ENCODE results near the gene RPS6KB1.
"Not testable (repeated sequence)": the region's sequence is repeated elsewhere in the genome, so short reads cannot be mapped to it uniquely, and the experiment has no call there.

Gene RPS6KB1

DNA sequence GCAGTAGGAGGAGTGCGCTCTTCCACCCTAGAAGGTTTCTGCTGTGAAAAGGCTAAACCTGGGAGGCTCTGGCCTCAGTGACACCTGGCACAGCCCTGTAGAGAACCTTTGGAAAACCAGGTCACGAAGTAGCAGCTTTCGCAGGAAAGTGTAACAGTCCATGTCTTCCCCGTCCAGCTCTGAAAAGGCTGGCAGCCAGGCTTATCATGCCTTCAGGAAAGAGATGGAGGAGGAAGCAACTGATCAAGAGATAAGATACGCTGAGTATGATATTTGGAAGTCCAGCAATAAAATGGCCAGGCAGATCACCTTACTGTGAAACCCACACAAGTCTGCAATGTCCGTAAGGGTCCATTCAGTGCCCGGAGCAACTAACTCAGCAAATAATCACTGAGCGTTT lies 22.4 kb upstream of the RPS6KB1 start:
- no peak for DNase-seq (ENCODE audit: low read depth in 2 of 2)

DNA sequence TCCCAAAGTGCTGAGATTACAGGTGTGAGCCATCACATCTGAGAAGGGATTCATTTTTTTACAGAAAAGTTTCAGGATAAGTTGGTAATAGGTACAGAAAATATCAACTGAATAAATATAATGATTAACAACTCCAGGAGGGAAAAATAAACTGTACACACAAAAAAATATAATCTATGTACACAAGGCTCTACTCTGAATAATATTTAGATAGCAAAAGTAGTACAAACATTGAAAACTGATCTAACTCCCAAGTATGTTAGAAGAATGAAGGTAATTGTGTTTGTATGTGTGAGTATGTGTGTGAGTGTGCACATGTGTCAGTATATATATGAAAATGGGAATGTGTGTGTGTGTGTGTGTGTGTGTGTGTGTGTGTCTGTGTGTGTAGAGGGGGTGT lies 20.6 kb upstream of the RPS6KB1 start:
- no peak for DNase-seq (ENCODE audit: low read depth in 2 of 2)

DNA sequence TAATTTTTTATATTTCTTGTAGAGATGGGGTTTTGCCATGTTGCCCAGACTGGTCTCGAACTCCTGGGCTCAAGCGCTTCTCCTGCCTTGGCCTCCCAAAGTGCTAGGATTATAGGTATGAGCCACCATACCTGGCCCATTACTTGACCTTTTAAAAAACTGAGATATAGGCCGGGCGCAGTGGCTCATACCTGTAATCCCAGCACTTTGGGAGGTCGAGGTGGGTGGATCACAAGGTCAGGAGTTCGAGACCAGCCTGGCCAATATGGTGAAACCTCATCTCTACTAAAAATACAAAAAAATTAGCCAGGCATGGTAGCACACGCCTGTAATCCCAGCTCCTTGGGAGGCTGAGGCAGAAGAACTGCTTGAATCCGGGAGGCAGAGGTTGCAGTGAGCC lies 19.5 kb upstream of the RPS6KB1 start:
- not testable (repeated sequence) for DNase-seq (ENCODE audit: low read depth in 2 of 2)

DNA sequence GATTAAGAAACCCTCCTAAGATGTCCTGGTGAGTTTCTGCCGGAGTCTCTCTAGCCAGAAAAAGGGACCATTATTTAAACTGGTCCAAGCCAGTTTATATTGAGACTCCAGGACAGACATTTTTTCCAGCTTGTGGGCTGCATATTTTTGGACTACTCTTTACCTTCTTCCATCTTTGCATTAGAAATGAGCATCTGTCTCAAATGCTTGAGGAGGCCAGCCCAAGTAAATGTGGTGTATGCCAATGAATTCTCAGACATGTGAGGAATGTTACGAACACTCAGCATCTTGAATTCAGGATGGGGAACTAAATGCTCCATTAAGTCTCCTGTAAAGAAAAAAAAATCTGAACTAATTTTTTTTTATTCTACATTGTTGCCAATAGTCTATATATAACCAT lies 18.5 kb upstream of the RPS6KB1 start:
- no peak for DNase-seq (ENCODE audit: low read depth in 2 of 2)

DNA sequence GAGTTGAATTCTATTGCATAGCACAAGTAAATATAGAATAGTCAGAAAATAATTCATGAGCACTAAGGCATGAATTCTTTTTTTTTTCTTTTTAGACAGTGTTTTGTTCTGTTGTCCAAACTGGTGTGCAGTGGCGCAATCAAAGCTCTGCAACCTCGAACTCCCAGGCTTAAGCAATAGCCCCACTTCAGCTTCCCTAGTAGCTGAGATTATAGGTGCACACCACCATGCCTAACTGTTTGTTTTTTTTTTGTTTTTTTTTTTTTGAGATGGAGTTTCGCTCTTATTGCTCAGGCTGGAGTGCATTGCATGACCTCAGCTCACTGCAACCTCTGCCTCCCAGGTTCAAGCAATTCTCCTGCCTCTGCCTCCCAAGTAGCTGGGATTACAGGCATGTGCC lies 16.8 kb upstream of the RPS6KB1 start:
- DNase-seq (ENCODE audit: low read depth in 2 of 2): no peak

DNA sequence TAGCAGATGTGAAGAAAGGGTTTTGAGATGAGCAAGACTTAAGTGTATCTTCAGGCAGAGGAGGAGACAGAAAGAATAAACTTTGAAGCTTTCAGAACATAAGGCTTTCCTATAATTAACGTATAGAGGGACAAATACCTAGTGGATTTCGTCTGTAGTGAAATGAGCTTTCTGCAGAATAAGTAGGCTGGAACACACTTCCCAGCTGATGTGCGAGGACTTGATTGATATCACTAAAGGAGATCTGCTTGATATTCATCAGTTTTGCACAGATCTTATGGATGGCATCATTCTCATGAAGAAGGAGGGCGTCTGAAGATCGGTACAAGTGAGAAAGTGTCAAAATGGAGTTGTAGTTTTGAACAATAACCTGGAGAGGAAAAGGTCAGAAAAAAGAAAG lies 15.0 kb upstream of the RPS6KB1 start:
- no peak for DNase-seq (ENCODE audit: low read depth in 2 of 2)

DNA sequence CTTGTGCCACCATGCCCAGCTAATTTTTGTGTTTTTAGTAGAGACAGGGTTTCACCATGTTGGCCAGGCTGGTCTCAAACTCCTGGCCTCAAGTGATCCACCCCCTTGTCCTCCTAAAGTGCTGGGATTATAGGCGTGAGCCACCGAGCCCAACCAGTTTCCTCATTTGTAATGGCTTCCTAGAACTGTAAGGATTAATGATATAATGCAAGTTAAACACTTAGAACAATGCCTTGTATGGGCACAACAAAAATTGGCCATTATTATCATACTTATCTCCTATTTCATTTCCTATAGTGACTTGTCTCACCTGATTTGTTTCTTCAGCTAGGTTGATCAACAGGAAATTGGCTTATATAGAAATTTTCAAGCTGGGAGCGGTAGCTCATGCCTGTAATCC lies 14.3 kb upstream of the RPS6KB1 start:
- DNase-seq (ENCODE audit: low read depth in 2 of 2): no peak

DNA sequence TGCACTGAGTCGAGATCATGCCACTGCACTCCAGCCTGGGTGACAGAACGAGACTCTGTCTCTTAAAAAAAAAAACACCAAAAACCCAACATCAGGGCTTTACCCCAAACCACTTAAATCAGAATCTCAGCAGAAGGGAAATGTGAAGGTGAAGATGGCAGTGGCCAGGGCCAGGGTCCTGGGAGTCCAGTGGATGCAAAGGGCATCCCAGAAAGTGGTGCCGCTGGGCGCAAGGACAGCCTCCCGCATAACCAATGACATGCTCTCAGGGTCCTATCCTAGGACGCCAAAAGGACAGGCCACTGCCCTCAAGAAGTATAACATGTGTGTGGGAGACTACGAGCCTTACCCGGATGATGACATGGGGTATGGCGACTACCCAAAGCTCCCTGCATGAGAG lies 8.1 kb upstream of the RPS6KB1 start:
- DNase-seq (ENCODE audit: low read depth in 2 of 2): no peak

DNA sequence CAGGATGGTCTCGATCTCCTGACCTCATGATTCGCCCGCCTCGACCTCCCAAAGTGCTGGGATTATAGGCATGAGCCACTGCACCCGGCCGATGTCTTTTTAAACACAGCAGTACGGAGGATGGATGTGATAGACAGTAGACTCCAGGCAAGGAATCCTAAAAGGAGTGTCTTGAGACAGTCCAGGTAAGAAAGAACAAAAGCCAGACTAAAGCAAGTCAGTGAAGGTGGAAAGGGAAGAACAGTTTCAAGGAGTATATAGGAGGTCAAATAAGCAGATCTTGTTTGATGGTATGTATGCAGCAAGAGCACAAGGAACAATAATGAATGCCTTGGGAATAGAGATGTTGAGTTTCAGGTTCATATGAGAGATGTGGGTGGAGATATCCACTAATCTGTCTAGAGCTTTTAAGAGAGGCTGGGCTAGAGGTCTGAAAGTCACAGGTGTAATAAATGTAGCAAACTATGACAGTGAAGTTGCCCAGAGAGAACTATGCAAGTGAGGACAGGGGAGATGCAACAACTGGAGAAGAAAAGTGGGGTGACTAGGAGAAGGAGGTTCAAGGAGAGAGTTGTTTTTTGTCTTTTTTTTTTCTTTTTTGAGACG lies 4.7 kb upstream of the RPS6KB1 start:
- no peak for DNase-seq (ENCODE audit: low read depth in 2 of 2)

DNA sequence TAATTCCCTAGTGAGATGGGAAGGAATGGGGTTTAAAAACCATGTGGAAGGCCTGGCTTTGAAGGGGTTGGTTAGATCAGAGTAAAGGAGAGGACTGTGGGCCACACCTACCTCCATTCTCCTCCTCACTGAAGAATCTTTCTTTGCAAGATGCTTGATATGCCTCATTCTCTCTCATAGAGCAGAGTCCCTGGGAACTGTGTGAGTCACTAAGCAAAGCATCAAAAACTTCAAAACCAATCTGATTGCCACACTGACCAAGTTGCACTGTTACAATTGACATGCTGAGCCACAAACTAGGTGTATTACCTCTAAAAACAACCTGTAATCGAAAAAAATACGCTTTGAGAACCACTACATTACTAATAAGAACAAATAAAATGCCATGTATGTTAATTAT lies 2.2 kb upstream of the RPS6KB1 start:
- DNase-seq (ENCODE audit: low read depth in 2 of 2): no peak

DNA sequence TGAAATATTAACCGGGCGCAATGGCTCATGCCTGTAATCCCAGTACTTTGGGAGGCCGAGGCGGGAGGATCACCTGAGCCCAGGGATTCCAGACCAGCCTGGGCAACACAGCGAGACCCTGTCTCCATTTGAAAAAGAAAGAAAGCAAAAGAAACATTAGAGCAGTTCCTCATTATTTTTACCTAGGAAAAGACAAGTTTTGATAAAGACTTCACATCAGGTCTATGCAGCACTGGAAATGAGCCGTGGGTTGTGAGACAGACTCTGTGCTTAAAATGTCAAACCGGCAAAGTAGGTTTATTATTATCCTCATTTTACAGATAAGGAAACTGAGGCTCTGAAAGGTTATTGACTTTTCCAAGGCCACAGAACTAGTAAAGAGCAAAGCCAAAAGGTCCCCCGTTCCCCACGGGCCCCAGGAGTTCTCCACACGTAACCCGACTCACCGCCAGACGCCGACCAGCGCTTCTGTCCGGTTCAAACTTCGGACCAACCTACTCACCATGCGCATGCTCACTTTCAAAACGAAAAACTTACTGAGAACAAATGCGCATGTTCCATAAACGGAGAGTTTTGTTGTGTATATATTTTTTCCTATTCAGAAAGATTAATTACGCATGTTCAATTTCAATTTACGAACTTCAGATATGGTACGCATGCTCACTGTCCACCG lies 534 bp upstream of the RPS6KB1 start:
- DNase-seq (ENCODE audit: low read depth in 2 of 2): no peak

DNA sequence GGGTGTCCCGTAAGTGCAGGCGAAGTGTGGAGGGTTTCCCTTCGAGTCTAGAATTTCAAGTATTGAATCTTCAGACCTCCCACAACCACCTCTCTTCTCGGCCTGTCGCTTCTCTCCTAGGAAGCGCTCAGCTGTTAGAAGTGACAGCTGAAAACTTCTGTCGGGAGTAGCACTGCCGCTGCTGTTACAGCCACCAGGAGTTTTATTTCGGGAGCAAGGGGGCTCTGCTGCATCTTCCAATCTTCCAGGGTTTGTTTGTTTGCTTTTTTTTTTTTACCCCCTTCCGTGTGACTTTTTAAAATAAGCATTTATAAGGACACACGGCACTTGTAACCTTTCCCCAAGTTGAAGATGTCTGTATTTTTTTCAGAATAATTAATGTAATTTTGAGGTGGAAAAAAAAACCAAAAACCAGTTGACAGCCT lies 767 bp downstream of the RPS6KB1 start:
- DNase-seq (ENCODE audit: low read depth in 2 of 2): no peak

DNA sequence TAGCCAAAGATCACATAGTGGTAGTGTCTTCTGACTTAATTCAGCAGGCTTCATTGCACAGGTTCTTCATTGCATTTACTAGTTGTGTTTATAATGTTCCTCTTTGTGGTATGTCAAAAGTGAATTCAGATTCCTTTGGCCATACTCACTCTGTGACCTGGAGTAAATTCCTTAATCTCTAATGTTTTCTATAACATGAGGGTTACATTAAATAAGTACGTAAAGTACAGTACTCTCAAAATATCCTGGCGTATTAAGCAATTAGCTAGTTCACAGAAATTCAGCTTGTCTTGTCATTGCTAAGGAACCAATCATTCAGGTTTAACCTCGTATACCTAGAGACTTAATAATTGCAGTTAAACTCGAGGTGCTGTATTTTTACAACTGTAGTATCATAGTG lies 4.2 kb downstream of the RPS6KB1 start:
- no peak for DNase-seq (ENCODE audit: low read depth in 2 of 2)

DNA sequence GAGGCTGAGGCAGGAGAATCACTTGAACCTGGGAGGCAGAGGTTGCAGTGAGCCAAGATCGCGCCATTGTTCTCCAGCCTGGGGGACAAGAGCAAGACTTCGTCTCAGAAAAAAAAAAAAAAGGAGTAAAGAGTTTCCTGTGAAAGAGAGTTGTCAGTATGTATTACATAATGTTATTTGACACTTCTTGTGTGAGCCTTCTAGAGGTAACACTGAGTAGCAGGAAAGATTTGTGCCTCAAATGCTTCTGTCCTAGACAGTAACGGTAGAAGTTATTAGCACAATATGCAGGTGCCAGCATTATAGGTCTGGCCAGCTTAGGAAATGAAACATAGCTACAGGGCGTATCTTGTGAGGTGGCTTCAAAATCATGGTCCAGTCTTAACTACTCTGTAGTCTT lies 6.2 kb downstream of the RPS6KB1 start:
- no peak for DNase-seq (ENCODE audit: low read depth in 2 of 2)

DNA sequence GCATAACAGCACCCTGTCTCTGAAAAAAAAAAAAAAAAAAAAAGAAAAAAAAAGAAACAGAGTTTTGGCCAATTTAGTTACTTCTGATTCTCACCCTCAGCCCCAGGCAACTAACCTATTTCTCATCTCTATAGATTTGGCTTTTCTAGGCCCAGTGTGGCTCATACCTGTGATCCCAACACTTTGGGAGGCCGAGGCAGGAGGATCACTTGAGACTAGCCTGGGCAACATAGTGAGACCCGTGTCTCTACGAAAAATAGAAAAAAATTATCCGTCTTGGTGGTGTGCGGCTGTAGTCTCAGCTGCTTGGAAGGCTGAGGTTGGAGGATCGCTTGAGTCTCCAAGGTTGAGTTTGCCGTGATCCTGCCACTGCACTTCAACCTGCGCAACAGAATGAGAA lies 8.7 kb downstream of the RPS6KB1 start:
- DNase-seq (ENCODE audit: low read depth in 2 of 2): no peak

DNA sequence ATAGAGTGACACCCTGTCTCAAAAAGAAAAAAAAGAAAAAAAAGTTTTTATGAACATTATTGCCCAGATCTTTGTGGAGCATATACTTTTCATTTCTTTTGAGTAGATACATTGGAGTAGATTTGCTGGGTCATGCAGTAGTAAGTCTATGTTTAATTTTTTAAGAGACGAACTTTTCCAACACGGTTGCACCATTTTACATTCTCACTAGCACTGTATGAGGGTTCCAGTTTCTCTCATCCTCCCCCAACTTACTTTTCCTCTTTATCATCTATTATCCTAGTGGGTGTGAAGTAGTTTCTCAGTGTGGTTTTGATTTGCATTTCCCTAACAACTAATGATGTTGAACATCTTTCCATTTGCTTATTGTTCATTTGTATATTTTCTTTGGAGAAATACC lies 10.5 kb downstream of the RPS6KB1 start:
- no peak for DNase-seq (ENCODE audit: low read depth in 2 of 2)

DNA sequence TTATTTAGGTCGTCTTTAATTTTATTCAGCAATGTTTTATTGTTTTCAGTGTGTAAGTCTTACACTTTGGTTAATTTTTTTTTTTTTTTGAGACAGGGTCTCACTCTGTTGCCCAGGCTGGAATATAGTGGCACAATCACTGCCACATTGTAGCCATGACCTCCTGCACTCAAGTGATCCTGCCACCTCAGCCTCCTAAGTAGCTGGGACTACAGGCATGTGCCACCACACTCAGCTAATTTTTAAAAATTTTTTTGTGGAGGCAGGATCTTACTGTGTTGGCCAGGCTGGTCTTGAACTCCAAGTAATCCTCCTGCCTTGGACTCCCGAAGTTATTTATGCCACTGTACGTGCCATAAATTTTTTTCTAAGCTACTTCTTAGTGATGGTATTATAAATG lies 14.5 kb downstream of the RPS6KB1 start:
- DNase-seq (ENCODE audit: low read depth in 2 of 2): no peak

DNA sequence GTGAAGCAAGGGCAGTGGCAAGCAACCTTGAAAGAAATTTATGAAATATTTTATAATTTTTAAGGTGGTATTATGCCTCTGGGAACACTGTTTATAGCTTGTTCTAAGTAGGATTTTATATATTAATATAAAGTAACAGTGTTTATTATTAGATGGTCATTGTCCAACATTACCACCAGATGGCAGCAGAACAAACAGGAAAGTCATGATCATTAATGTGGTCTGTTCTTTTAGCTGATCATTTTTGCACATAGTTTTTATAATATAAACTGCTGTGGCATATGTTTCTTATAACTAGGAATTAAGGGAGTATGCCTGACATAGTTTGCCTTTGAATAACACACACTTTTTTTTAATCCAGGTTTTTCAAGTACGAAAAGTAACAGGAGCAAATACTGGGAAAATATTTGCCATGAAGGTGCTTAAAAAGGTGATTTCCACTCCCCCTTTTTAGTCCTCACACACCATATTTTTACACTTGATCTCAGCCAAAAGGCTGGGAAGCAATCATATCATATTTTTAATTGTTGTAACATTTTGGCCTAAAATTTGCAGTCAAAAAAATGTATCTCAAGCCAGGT lies 21.4 kb downstream of the RPS6KB1 start:
- no peak for DNase-seq (ENCODE audit: low read depth in 2 of 2)

DNA sequence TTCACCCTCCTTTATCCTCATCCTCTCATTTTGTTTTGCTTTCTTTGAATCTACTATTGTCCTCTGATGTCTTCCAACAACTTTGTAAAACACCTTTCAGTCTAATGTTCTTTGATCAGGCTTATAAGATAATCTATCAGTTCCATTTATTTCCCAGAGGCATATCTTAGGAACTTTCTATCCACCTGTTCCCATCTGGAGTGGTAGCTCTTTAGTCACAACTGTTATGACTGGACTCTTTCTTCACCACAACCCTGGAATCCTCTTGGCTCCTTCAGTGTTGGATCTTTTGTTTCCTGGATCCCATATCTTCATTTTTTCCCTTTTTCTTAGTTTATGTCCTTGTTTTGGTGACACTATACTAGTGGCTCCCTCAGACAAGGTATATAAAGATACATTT lies 23.5 kb downstream of the RPS6KB1 start:
- no peak for DNase-seq (ENCODE audit: low read depth in 2 of 2)

DNA sequence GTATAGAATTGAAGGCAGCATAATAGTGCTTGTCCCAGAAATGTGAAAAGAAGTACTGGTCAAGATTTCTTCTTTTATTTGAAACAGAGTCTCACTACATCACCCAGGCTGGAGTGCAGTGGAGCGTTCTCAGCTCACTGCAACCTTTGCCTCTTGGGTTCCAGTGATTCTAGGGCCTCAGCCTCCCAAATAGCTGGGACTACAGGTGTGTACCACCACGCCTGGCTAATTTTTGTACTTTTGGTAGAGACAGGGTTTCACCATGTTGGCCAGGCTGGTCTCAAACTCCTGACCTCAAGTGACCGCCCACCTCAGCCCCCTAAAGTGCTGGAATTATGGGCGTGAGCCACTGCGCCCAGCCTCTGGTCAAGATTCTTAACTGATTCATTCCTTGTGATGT lies 27.7 kb downstream of the RPS6KB1 start:
- DNase-seq (ENCODE audit: low read depth in 2 of 2): not testable (repeated sequence)

DNA sequence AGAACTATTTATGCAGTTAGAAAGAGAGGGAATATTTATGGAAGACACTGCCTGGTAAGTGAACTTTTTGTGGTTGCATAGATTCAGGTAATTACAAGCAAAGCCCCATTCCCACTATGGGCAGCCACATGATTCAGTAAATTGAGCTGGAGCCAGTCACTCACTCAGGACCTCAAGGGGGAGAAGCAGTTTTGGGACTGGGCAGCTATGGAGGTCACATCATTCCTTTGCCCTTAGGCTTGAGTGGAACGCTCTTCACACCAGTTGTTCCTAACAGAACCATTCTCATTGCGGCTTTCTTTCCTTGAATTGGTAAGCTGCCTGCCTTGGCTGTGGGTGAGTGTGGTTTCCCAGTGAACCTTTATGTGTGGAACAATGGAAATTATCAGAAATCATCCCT lies 37.2 kb downstream of the RPS6KB1 start:
- DNase-seq (ENCODE audit: low read depth in 2 of 2): not testable (repeated sequence)

DNA sequence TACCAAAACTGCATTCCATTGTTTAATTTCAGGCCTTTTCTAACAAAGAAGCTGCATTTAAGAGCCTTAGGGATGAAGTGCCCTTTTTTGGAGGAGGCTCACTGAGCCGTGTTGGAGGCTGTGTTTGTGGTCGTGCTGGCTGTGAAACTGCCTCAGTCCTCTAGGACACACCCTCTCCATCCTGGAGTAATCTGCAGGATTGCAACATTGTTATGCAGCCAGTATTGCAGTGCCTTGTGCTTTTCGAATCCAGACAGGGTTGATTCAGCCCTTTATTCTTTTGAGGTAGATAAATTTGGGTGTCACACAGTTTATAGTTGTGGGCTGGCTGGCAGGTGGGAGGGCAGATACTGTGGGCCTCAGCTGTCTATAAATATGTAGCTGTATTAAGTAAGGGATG lies 37.8 kb downstream of the RPS6KB1 start:
- not testable (repeated sequence) for DNase-seq (ENCODE audit: low read depth in 2 of 2)

DNA sequence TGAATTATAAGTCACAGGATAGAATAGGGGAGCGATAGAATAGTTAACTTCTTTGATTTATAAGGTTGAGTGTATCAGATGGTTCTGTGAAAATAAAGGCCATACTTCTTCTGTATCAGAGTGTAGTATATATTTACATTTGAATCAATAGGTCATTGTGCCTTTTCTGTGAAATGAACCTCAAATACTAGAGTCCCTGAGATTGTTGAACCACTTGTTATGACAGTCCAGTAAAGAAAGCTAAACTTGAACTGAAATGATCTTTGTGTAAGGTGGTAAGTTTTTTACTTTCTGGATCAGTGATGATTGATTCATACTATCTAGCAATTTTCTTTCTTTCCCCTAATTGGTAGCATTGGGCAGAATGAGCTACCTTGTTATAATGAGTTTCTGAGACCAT lies 40.4 kb downstream of the RPS6KB1 start:
- not testable (repeated sequence) for DNase-seq (ENCODE audit: low read depth in 2 of 2)

DNA sequence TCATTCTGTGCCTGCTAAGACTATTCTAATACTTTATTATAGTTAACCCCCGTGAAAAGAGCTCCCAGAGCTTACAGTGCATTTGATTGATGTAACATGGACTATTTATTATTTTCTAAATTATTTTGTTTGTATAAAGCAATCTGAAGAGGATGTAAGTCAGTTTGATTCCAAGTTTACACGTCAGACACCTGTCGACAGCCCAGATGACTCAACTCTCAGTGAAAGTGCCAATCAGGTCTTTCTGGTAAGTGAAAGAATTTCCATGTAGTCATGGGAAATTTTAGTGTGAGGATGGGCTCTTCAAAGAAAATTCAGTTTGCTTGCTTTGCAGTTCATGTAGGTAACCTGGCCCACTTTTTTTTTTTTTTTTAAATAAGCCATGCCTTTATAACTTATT lies 47.8 kb downstream of the RPS6KB1 start:
- DNase-seq (ENCODE audit: low read depth in 2 of 2): not testable (repeated sequence)
